Psoas muscle (tissue), 8 donors: ENCODE measurements around the gene SCNN1A. TPM values are rescaled to one million over a fixed set of nuclear protein-coding genes. Genes with fewer than 3 reads are reported as not detected.

Source experiments
- ATAC-seq, 4 donors: fragments of 200-7000 bp; cut with Tn5 transposase; one replicate each; pipeline ENCODE4 v1.9.1; 2020; ENCODE audit warnings: moderate library complexity in 3 of 4, mild to moderate bottlenecking in 2 of 4
- DNase-seq, 2 donors: peaks; one replicate each; pipeline ENCODE4 v3.0.0-alpha.2; 2020
- H3K27ac ChIP-seq: fragments of 200-600 bp; one replicate; pipeline ENCODE4 v1.8.0; 2022
- H3K27me3 ChIP-seq, 3 donors: fragments of 200-600 bp in 1 of 3; one replicate each; pipeline versions ENCODE4 v1.6.1 to v1.8.0; 2013 to 2022; ENCODE audit warnings: low read length in 2 of 3, mild to moderate bottlenecking in 2 of 3, moderate library complexity in 1 of 3; ENCODE audit not compliant: insufficient read depth in 3 of 3
- H3K36me3 ChIP-seq, 2 donors: fragments of 200-600 bp in 1 of 2; one replicate each; pipeline versions ENCODE4 v1.6.1 to v1.8.0; 2013 to 2022; ENCODE audit warnings: low read depth in 1 of 2, mild to moderate bottlenecking in 1 of 2, moderate library complexity in 1 of 2; ENCODE audit not compliant: insufficient read depth in 1 of 2
- H3K4me1 ChIP-seq: fragments of 200-600 bp; one replicate; pipeline ENCODE4 v1.8.0; 2022
- H3K4me3 ChIP-seq: fragments of 200-600 bp; one replicate; pipeline ENCODE4 v1.8.0; 2022; ENCODE audit warnings: mild to moderate bottlenecking
- H3K9me3 ChIP-seq: fragments of 200-600 bp; one replicate; pipeline ENCODE4 v1.8.0; 2022
- CTCF ChIP-seq: fragments of 200-600 bp; IDR thresholded peaks from one replicate; pipeline ENCODE4 v1.8.0; 2022; ENCODE audit warnings: antibody characterized with exemption
- WGBS, 3 donors: extraction: QIAGEN DNeasy Blood & Tissue Kit; methylation state at CpG; one replicate each; pipeline versions ENCODE4 v1.1.6 to v1.1.7; 2013; 5-methylcytosine and 5-hydroxymethylcytosine counted together
- intact Hi-C, 2 donors: fragments of 100-400 bp; cut with DNase I; formaldehyde crosslinking; loops; one replicate each; pipeline versions ENCODE4 v1.11.0 to v1.14.2; 2022
- polyA plus RNA-seq, 3 donors: library from polyadenylated mRNA; stranded (reverse); fragments of 200-250 nt; gene quantifications; one replicate each; pipeline ENCODE4 v1.2.3, GENCODE V29; 2013
- total RNA-seq, 4 donors: library from RNA; stranded (reverse); fragmentation: NEBNext Ultra II Directional in 2 of 4; extraction: Animal tissue kit (Norgen Biotek cat#: 25700) in 2 of 4; gene quantifications; one replicate each; pipeline versions ENCODE4 v1.2.1 to v1.2.4, GENCODE V29; 2021 to 2023
- donor health status: healthy with polysubstance abuse.
- donor health status: DM: no; HTN: no; CAD: no; lungs with moderate emphysema.
- donor health status: Bipolar disorder and iron deficiency.
- donor health status: healthy.
- donor health status: DM: yes; HTN: yes; CAD: no.
- donor health status: DM: no; HTN: no; CAD: no.
- donor health status: DM: no; HTN: no; CAD: no.
- donor health status: DM: yes; HTN: yes; CAD: no.

Gene SCNN1A
- total and polyA plus RNA-seq, 7 donors, result 0.03 to 0.57 (median 0.39) TPM

GRCh38 chr12:6355491-6356373, 19.6 kb downstream of the SCNN1A start:
- no peak for DNase-seq
- H3K4me3 ChIP-seq, result no peak overlapping the region
- no peaks in the 10 kb centered on the region for H3K9me3 ChIP-seq
- TF ChIP-seq CTCF, result no peak
- H3K4me1 ChIP-seq, result peaks cover 26% of the 10 kb centered on the region
- ATAC-seq, result peak in 1 of 4 donors; percentile 52
- intact Hi-C loops, result no loop called here
- WGBS, 3 donors, result 70 to 82% (median 76%) methylated on average over 8 of the region's 8 CpGs
- H3K36me3 ChIP-seq, result no peaks in the 10 kb centered on the region
- no peak overlapping the region for H3K27ac ChIP-seq
- H3K27me3 ChIP-seq, result no peaks in the 10 kb centered on the region

GRCh38 chr12:6354495-6355393, 20.6 kb downstream of the SCNN1A start:
- Histone ChIP-seq H3K36me3 (no peaks in the 10 kb centered on the region), H3K27me3 (no peaks in the 10 kb centered on the region), H3K4me1 (peaks cover 26% of the 10 kb centered on the region), H3K4me3 (no peak overlapping the region), H3K27ac (no peak overlapping the region), H3K9me3 (no peaks in the 10 kb centered on the region)
- WGBS, 3 donors, result 96% methylated on average over 10 of the region's 10 CpGs
- no peak for TF ChIP-seq CTCF
- DNase-seq (no peak), ATAC-seq (no peak)
- intact Hi-C loops, result no loop called here

GRCh38 chr12:6352193-6353173, 22.9 kb downstream of the SCNN1A start:
- ATAC-seq, result no peak
- H3K36me3 ChIP-seq, result no peaks in the 10 kb centered on the region

More at GRCh38 chr12:6352193-6353173, 22.9 kb downstream of the SCNN1A start:
- no peak for TF ChIP-seq CTCF
- Histone ChIP-seq H3K4me3 (no peak overlapping the region), H3K9me3 (no peaks in the 10 kb centered on the region), H3K4me1 (peaks cover 10% of the 10 kb centered on the region), H3K27me3 (no peaks in the 10 kb centered on the region), H3K27ac (peak overlapping the region; percentile 2)
- DNase-seq, result no peak
- 45 to 55% (median 45%) methylated on average over 9 of the region's 9 CpGs for WGBS, 3 donors
- intact Hi-C loops, result no loop called here
